Right lobe of liver (tissue), 6 donors: Measurements from ENCODE around the gene CCDC6. TPM values are rescaled to one million over a fixed set of nuclear protein-coding genes. Genes with fewer than 3 reads are reported as not detected.
A peak's percentile ranks its signal among the peaks of the same experiment; 100 is the strongest.

Experiments
- ATAC-seq, 4 donors: fragments of 200-7000 bp; cut with Tn5 transposase; one replicate each; pipeline ENCODE4 v1.9.1; 2020; ENCODE audit warnings: mild to moderate bottlenecking in 4 of 4, moderate library complexity in 4 of 4
- DNase-seq, 3 donors: peaks; one replicate each; pipeline ENCODE4 v3.0.0-alpha.2; 2020
- H3K27ac ChIP-seq, 3 donors: fragments of 200-600 bp; one replicate each; pipeline ENCODE4 v1.8.0; 2022
- H3K27me3 ChIP-seq, 2 donors: fragments of 200-600 bp; one replicate each; pipeline ENCODE4 v1.8.0; 2022
- H3K36me3 ChIP-seq, 4 donors: fragments of 200-600 bp; sonication (generic) in 1 of 4; one replicate each; pipeline versions ENCODE4 v1.5.1 to v1.8.0; 2017 to 2022; ENCODE audit warnings: control low read depth in 1 of 4
- H3K4me1 ChIP-seq, 4 donors: fragments of 200-600 bp; sonication (generic) in 1 of 4; one replicate each; pipeline versions ENCODE4 v1.5.1 to v1.8.0; 2017 to 2022; ENCODE audit warnings: control low read depth in 1 of 4
- H3K4me3 ChIP-seq, 3 donors: fragments of 200-600 bp; one replicate each; pipeline ENCODE4 v1.8.0; 2022
- H3K9me3 ChIP-seq, 4 donors: fragments of 200-600 bp; sonication (generic) in 1 of 4; one replicate each; pipeline versions ENCODE4 v1.5.1 to v1.8.0; 2017 to 2022; ENCODE audit warnings: control low read depth in 1 of 4
- CTCF ChIP-seq, 4 donors: fragments of 200-600 bp in 3 of 4; fragments of 450-650 bp in 1 of 4; IDR thresholded peaks; one replicate each; pipeline versions ENCODE4 v1.5.1 to v1.8.0; 2016 to 2022; ENCODE audit warnings: antibody characterized with exemption in 4 of 4, mild to moderate bottlenecking in 2 of 4
- POLR2A ChIP-seq: fragments of 450-650 bp; IDR thresholded peaks from one replicate; pipeline ENCODE4 v1.6.1; 2017; ENCODE audit warnings: antibody characterized with exemption, mild to moderate bottlenecking
- WGBS: methylation state at CpG from one replicate; pipeline ENCODE4 v1.1.6; 2018; ENCODE audit warnings: low coverage, low lambda C conversion rate; ENCODE audit not compliant: insufficient coverage; ENCODE audit errors: missing lambda C conversion rate; 5-methylcytosine and 5-hydroxymethylcytosine counted together
- intact Hi-C, 2 donors: fragments of 100-400 bp; cut with DNase I; formaldehyde crosslinking; loops; one replicate each; pipeline versions ENCODE4 v1.11.2 to v1.14.1; 2022
- total RNA-seq, 6 experiments: library from RNA; depleted of rRNA in 2 of 6; stranded (reverse); fragments of >200 nt in 2 of 6; fragmentation: NEBNext Ultra II Directional in 3 of 6; extraction: Animal tissue kit (Norgen Biotek cat#: 25700) in 3 of 6; gene quantifications; one replicate each; pipeline versions ENCODE4 v1.1.0 to v1.2.4, GENCODE V29; 2016 to 2023
- donor health status: DM: no; HTN: yes; CAD: no.
- donor health status: DM: no; HTN: no; CAD: no.
- donor health status: DM: no; HTN: no; CAD: no.
- donor health status: DM: no; HTN: yes; CAD: no.
- donor health status: DM: no; HTN: yes; CAD: no.

CCDC6 gene
- total RNA-seq, 6 experiments from 2014 or later: 9.2 to 20.4 (median 14.8) TPM

- TF ChIP-seq POLR2A (no peak), CTCF (IDR thresholded peaks at IDR 0.05) (no peak)
- ATAC-seq (no peak), DNase-seq (no peak)
- Histone ChIP-seq H3K4me1 (peaks cover 0 to 11% (median 0%) of the 10 kb centered on the region in 4 donors), H3K4me3 (no peak overlapping the region), H3K36me3 (peaks cover 0 to 3% (median 0%) of the 10 kb centered on the region in 4 donors), H3K27ac (no peak overlapping the region), H3K27me3 (no peaks in the 10 kb centered on the region), H3K9me3 (no peaks in the 10 kb centered on the region)
- 85% methylated on average over 4 of the region's 4 CpGs for WGBS
- intact Hi-C loops: no loop called here
Observed at GRCh38 chr10:59833810-59834209, 72.5 kb downstream of the CCDC6 start.

- Histone ChIP-seq H3K27ac (no peak overlapping the region), H3K4me1 (peaks cover 0 to 11% (median 0%) of the 10 kb centered on the region in 4 donors), H3K9me3 (no peaks in the 10 kb centered on the region), H3K27me3 (no peaks in the 10 kb centered on the region), H3K4me3 (no peak overlapping the region), H3K36me3 (peaks cover 0 to 3% (median 0%) of the 10 kb centered on the region in 4 donors)
- intact Hi-C loops: no loop called here
- DNase-seq (no peak), ATAC-seq (no peak)
- no peak for TF ChIP-seq CTCF (IDR thresholded peaks at IDR 0.05)
- 78% methylated on average over 2 of the region's 2 CpGs for WGBS
Observed at GRCh38 chr10:59832506-59832905, 73.8 kb downstream of the CCDC6 start.

GRCh38 chr10:59831658-59832503 lies 74.5 kb downstream of the CCDC6 start:
- ATAC-seq (peak in 3 of 4 donors; percentile 29 to 54 (median 48)), DNase-seq (no peak)
- no peak overlapping the region for H3K27ac ChIP-seq
- no peak overlapping the region for H3K4me3 ChIP-seq
- intact Hi-C loops: no loop called here
- peaks cover 0 to 3% (median 0%) of the 10 kb centered on the region in 4 donors for H3K36me3 ChIP-seq
- H3K9me3 ChIP-seq: no peaks in the 10 kb centered on the region
- peaks cover 0 to 11% (median 0%) of the 10 kb centered on the region in 4 donors for H3K4me1 ChIP-seq
- H3K27me3 ChIP-seq: no peaks in the 10 kb centered on the region
- WGBS: 63% methylated on average over 4 of the region's 5 CpGs
- TF ChIP-seq POLR2A (no peak), CTCF (IDR thresholded peaks at IDR 0.05) (no peak)

GRCh38 chr10:59830601-59831259 lies 75.6 kb downstream of the CCDC6 start:
- intact Hi-C loops: no loop called here
- no peaks in the 10 kb centered on the region for H3K9me3 ChIP-seq
- peak; percentile 80 to 86 (median 83) for ATAC-seq
- no peak overlapping the region for H3K27ac ChIP-seq
- H3K27me3 ChIP-seq: no peaks in the 10 kb centered on the region
- no peak overlapping the region for H3K4me3 ChIP-seq
- H3K36me3 ChIP-seq: peaks cover 0 to 3% (median 0%) of the 10 kb centered on the region in 4 donors
- 71% methylated on average over 7 of the region's 7 CpGs for WGBS
- TF ChIP-seq CTCF (IDR thresholded peaks at IDR 0.05): peak; percentile 57 to 82 (median 74)
- no peak for TF ChIP-seq POLR2A
- H3K4me1 ChIP-seq: peaks cover 0 to 11% (median 0%) of the 10 kb centered on the region in 4 donors
- peak in 1 of 3 donors; percentile 51 for DNase-seq
